CD14-positive monocyte (primary cell): Measurements from ENCODE around the gene USP11. TPM values are rescaled to one million over a fixed set of nuclear protein-coding genes. Genes with fewer than 3 reads are reported as not detected.

Source experiments
- DNase-seq, 3 donors: peaks; one replicate each; pipeline ENCODE4 v3.0.0-alpha.2; 2011 to 2022
- H2AFZ ChIP-seq: 2 replicates; pipeline ENCODE4 v1.6.0; 2012; ENCODE audit warnings: mild to moderate bottlenecking, low read depth, low read length, inconsistent platforms; ENCODE audit not compliant: insufficient read depth, poor library complexity, severe bottlenecking
- H3K27ac ChIP-seq, 2 donors: 1 replicate in 1 of 2; 2 replicates in 1 of 2; pipeline ENCODE4 v1.5.1; 2012 to 2013; ENCODE audit warnings: low read length in 2 of 2, control low read depth in 1 of 2, inconsistent platforms in 1 of 2, low read depth in 1 of 2, mild to moderate bottlenecking in 1 of 2
- H3K27me3 ChIP-seq, 2 donors: one replicate each; pipeline versions ENCODE4 v1.6.0 to v1.6.1; 2011 to 2013; ENCODE audit warnings: low read length in 2 of 2; ENCODE audit not compliant: control insufficient read depth in 2 of 2, insufficient read depth in 2 of 2
- H3K36me3 ChIP-seq, 2 donors: replicated peaks in 1 of 2; 1 replicate in 1 of 2; 2 replicates in 1 of 2; pipeline versions ENCODE4 v1.5.1 to v1.6.1; 2012 to 2013; ENCODE audit warnings: low read length in 2 of 2, control low read depth in 1 of 2, inconsistent platforms in 1 of 2, mild to moderate bottlenecking in 1 of 2; ENCODE audit not compliant: insufficient read depth in 2 of 2, control insufficient read depth in 1 of 2
- H3K4me1 ChIP-seq, 2 donors: 1 replicate in 1 of 2; 2 replicates in 1 of 2; pipeline versions ENCODE4 v1.5.1 to v1.6.1; 2012 to 2013; ENCODE audit warnings: low read length in 2 of 2, control low read depth in 1 of 2, inconsistent platforms in 1 of 2, mild to moderate bottlenecking in 1 of 2, moderate library complexity in 1 of 2; ENCODE audit not compliant: insufficient read depth in 2 of 2, control insufficient read depth in 1 of 2
- H3K4me2 ChIP-seq: replicated peaks from 2 replicates; pipeline ENCODE3; 2012; ENCODE audit warnings: low read length, moderate library complexity, mild to moderate bottlenecking; ENCODE audit not compliant: poor library complexity, severe bottlenecking; ENCODE audit errors: extremely low read depth
- H3K4me3 ChIP-seq, 3 experiments: fragments of 200-600 bp in 1 of 3; sonication (generic) in 1 of 3; replicated peaks in 1 of 3; 1 replicate in 2 of 3; 2 replicates in 1 of 3; pipeline ENCODE4 v1.5.1; 2011 to 2013; ENCODE audit warnings: low read length in 3 of 3, mild to moderate bottlenecking in 3 of 3, control low read depth in 2 of 3, low read depth in 2 of 3, inconsistent platforms in 1 of 3, moderate library complexity in 1 of 3
- H3K79me2 ChIP-seq: 2 replicates; pipeline ENCODE4 v1.6.0; 2012; ENCODE audit warnings: mild to moderate bottlenecking, control low read depth, inconsistent platforms, low read length, moderate library complexity; ENCODE audit not compliant: insufficient read depth
- H3K9ac ChIP-seq: 2 replicates; pipeline ENCODE4 v1.6.0; 2017; ENCODE audit warnings: low read length, mild to moderate bottlenecking; ENCODE audit not compliant: insufficient read depth, poor library complexity, severe bottlenecking
- H3K9me3 ChIP-seq, 2 donors: replicated peaks in 1 of 2; 1 replicate in 1 of 2; 2 replicates in 1 of 2; pipeline versions ENCODE4 v1.5.1 to v1.6.1; 2012 to 2013; ENCODE audit warnings: low read length in 2 of 2, control low read depth in 1 of 2; ENCODE audit not compliant: control insufficient read depth in 1 of 2, insufficient read depth in 1 of 2
- H4K20me1 ChIP-seq: 2 replicates; pipeline ENCODE4 v1.6.0; 2012; ENCODE audit warnings: mild to moderate bottlenecking, low read length, control low read depth, moderate library complexity; ENCODE audit not compliant: insufficient read depth
- H3K27ac Mint-ChIP-seq, 7 donors: one replicate each; pipeline ENCODE4 v1.8.0; 2020; ENCODE audit warnings: mild to moderate bottlenecking in 7 of 7, mixed read lengths in 7 of 7, moderate library complexity in 6 of 7, inconsistent platforms in 2 of 7
- H3K27me3 Mint-ChIP-seq, 3 donors: one replicate each; pipeline ENCODE4 v1.8.0; 2021 to 2022; ENCODE audit warnings: low read depth in 3 of 3, mild to moderate bottlenecking in 3 of 3, mixed read lengths in 3 of 3, moderate library complexity in 3 of 3, inconsistent platforms in 1 of 3
- H3K36me3 Mint-ChIP-seq, 2 donors: one replicate each; pipeline ENCODE4 v1.8.0; 2020; ENCODE audit warnings: mixed read lengths in 2 of 2, inconsistent platforms in 1 of 2, mild to moderate bottlenecking in 1 of 2
- H3K4me1 Mint-ChIP-seq: one replicate; pipeline ENCODE4 v1.8.0; 2020; ENCODE audit warnings: mild to moderate bottlenecking, mixed read lengths
- H3K4me3 Mint-ChIP-seq, 2 donors: one replicate each; pipeline ENCODE4 v1.8.0; 2020; ENCODE audit warnings: mild to moderate bottlenecking in 2 of 2, mixed read lengths in 2 of 2, moderate library complexity in 1 of 2
- H3K9me3 Mint-ChIP-seq, 7 donors: one replicate each; pipeline ENCODE4 v1.8.0; 2020 to 2022; ENCODE audit warnings: mixed read lengths in 7 of 7, mild to moderate bottlenecking in 6 of 7, moderate library complexity in 6 of 7, inconsistent platforms in 2 of 7
- WGBS: methylation state at CpG from one replicate; pipeline ENCODE4 v1.1.5; 2013; ENCODE audit warnings: missing lambda C conversion rate; ENCODE audit not compliant: insufficient coverage; 5-methylcytosine and 5-hydroxymethylcytosine counted together
- intact Hi-C, 2 donors: fragments of 100-400 bp; cut with micrococcal nuclease; formaldehyde crosslinking; loops; one replicate each; pipeline versions ENCODE4 v1.15.0 to v1.15.1; 2023
- polyA plus RNA-seq, 3 donors: library from polyadenylated mRNA; depleted of rRNA in 1 of 3; unstranded in 2 of 3; stranded (reverse) in 1 of 3; fragments of 300-500 nt in 2 of 3; fragments of >200 nt in 1 of 3; fragmentation: Illumina TruSeq in 2 of 3; gene quantifications; 1 replicate in 2 of 3; 2 replicates in 1 of 3; pipeline ENCODE4 v1.2.3, GENCODE V29; 2012 to 2021
- TF ChIP-seq, protein P1 (sequence below): fragments of 200-600 bp; IDR thresholded peaks from one replicate; pipeline ENCODE4 v1.8.0; 2022; ENCODE audit warnings: antibody characterized with exemption, mild to moderate bottlenecking

The USP11 gene
- polyA plus RNA-seq, 3 donors = 6.7 to 9.7 (median 8.8) TPM

DNA sequence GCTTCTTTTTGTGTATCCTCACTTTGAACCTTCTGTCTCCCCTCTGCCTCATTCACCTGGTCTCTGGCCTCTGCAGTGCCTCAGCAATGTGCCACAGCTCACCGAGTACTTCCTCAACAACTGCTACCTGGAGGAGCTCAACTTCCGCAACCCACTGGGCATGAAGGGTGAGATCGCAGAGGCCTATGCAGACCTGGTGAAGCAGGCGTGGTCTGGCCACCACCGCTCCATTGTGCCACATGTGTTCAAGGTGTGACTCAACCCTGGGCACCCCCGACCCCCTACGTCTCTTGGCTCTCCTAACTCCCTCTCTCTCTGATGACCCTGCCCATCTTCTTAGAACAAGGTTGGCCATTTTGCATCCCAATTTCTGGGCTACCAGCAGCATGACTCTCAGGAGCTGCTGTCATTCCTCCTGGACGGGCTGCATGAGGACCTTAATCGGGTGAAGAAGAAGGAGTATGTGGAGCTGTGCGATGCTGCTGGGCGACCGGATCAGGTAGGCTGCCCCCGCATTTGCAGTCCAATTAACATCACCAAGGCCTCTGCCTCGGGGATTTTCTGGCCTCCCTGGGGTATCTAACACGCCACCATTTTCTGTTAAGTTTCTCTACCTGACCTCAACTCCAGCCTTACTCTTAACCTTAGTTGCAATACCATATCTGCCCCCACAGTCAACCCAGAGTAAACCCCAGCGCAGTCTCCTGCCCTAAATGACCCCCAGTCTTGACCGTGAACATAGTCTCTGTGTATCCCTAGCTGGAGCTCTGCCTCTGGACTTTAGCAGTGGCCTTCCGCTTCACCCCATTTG lies 8.6 kb downstream of the USP11 start:
- H3K4me2 ChIP-seq = no peak overlapping the region
- Mint-ChIP-seq H3K27me3 (peaks cover 0 to 61% (median 0%) of the 10 kb centered on the region in 3 donors), H3K9me3 (peaks cover 0 to 8% (median 0%) of the 10 kb centered on the region in 7 donors), H3K27ac (peak overlapping the region in 1 of 7 donors; percentile 26), H3K4me1 (no peaks in the 10 kb centered on the region), H3K36me3 (peaks cover 26 to 32% of the 10 kb centered on the region in 2 donors), H3K4me3 (no peak overlapping the region)
- H4K20me1 ChIP-seq = no peaks in the 10 kb centered on the region
- intact Hi-C loops = no loop called here
- peaks cover 0 to 3% of the 10 kb centered on the region in 2 donors for H3K27me3 ChIP-seq
- H3K9me3 ChIP-seq = no peaks in the 10 kb centered on the region
- 95% methylated on average over 3 of the region's 18 CpGs for WGBS
- H2AFZ ChIP-seq = no peak overlapping the region
- no peak overlapping the region for H3K27ac ChIP-seq
- no peak overlapping the region for H3K4me3 ChIP-seq
- no peaks in the 10 kb centered on the region for H3K4me1 ChIP-seq
- no peak overlapping the region for H3K9ac ChIP-seq
- TF ChIP-seq, protein P1, sequence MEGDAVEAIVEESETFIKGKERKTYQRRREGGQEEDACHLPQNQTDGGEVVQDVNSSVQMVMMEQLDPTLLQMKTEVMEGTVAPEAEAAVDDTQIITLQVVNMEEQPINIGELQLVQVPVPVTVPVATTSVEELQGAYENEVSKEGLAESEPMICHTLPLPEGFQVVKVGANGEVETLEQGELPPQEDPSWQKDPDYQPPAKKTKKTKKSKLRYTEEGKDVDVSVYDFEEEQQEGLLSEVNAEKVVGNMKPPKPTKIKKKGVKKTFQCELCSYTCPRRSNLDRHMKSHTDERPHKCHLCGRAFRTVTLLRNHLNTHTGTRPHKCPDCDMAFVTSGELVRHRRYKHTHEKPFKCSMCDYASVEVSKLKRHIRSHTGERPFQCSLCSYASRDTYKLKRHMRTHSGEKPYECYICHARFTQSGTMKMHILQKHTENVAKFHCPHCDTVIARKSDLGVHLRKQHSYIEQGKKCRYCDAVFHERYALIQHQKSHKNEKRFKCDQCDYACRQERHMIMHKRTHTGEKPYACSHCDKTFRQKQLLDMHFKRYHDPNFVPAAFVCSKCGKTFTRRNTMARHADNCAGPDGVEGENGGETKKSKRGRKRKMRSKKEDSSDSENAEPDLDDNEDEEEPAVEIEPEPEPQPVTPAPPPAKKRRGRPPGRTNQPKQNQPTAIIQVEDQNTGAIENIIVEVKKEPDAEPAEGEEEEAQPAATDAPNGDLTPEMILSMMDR = no peak
- peaks cover 5% of the 10 kb centered on the region for H3K79me2 ChIP-seq
- peaks cover 14 to 40% of the 10 kb centered on the region in 2 donors for H3K36me3 ChIP-seq
- no peak for DNase-seq

DNA sequence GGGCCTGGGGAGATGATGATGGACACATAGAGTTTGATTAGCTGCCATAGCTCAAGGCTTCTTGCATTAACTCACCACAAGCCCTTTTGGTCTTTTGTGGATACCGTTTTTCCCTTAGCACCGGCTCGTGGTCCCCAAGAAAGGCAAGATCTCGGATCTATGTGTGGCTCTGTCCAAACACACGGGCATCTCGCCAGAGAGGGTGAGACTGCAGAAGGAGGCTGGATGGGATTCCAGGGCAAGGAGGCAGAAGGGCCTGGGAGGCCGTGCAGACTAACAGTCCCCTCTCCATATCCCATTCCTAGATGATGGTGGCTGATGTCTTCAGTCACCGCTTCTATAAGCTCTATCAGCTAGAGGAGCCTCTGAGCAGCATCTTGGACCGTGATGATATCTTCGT lies 9.5 kb downstream of the USP11 start:
- Histone ChIP-seq H4K20me1 (no peaks in the 10 kb centered on the region), H3K79me2 (peaks cover 1% of the 10 kb centered on the region), H3K27ac (no peak overlapping the region), H3K27me3 (peaks cover 0 to 3% of the 10 kb centered on the region in 2 donors), H3K4me2 (no peak overlapping the region), H3K4me3 (no peak overlapping the region), H3K36me3 (peaks cover 14 to 40% of the 10 kb centered on the region in 2 donors), H3K9me3 (no peaks in the 10 kb centered on the region), H3K9ac (no peak overlapping the region), H3K4me1 (no peaks in the 10 kb centered on the region), H2AFZ (no peak overlapping the region)
- H3K4me3 Mint-ChIP-seq = no peak overlapping the region
- H3K27ac Mint-ChIP-seq = no peak overlapping the region
- intact Hi-C loops = no loop called here
- peaks cover 0 to 62% (median 0%) of the 10 kb centered on the region in 3 donors for H3K27me3 Mint-ChIP-seq
- WGBS = no CpG with 5 or more reads among the region's 10 CpGs
- no peak for DNase-seq
- peaks cover 26 to 36% of the 10 kb centered on the region in 2 donors for H3K36me3 Mint-ChIP-seq
- peaks cover 0 to 8% (median 0%) of the 10 kb centered on the region in 7 donors for H3K9me3 Mint-ChIP-seq
- TF ChIP-seq, protein P1 = no peak
- no peaks in the 10 kb centered on the region for H3K4me1 Mint-ChIP-seq
